Measurements from ENCODE around the gene TCIRG1.

Gene TCIRG1

GRCh38 chr11:68056317-68057285 lies 17.8 kb downstream of the TCIRG1 start:
- DNase-seq (ENCODE audit: low spot score), result no peak
- in situ Hi-C loops (cut with MboI; ENCODE audit: low pct_unique_long_range_greater_than_20kb, low sequenced_read_pairs, unreplicated experiment), result no loop called here
- TF ChIP-seq, protein P1, sequence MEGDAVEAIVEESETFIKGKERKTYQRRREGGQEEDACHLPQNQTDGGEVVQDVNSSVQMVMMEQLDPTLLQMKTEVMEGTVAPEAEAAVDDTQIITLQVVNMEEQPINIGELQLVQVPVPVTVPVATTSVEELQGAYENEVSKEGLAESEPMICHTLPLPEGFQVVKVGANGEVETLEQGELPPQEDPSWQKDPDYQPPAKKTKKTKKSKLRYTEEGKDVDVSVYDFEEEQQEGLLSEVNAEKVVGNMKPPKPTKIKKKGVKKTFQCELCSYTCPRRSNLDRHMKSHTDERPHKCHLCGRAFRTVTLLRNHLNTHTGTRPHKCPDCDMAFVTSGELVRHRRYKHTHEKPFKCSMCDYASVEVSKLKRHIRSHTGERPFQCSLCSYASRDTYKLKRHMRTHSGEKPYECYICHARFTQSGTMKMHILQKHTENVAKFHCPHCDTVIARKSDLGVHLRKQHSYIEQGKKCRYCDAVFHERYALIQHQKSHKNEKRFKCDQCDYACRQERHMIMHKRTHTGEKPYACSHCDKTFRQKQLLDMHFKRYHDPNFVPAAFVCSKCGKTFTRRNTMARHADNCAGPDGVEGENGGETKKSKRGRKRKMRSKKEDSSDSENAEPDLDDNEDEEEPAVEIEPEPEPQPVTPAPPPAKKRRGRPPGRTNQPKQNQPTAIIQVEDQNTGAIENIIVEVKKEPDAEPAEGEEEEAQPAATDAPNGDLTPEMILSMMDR (IDR thresholded peaks at IDR 0.05; ENCODE audit: extremely low read depth, insufficient read depth, missing control alignments), result no peak

GRCh38 chr11:68057807-68058206 lies 19.0 kb downstream of the TCIRG1 start:
- no peak for DNase-seq (ENCODE audit: low spot score)
- TF ChIP-seq, protein P1 (IDR thresholded peaks at IDR 0.05; ENCODE audit: extremely low read depth, insufficient read depth, missing control alignments), result no peak
- in situ Hi-C loops (cut with MboI; ENCODE audit: low pct_unique_long_range_greater_than_20kb, low sequenced_read_pairs, unreplicated experiment), result no loop called here

GRCh38 chr11:68061508-68061907 lies 22.7 kb downstream of the TCIRG1 start:
- in situ Hi-C loops (cut with MboI; ENCODE audit: low pct_unique_long_range_greater_than_20kb, low sequenced_read_pairs, unreplicated experiment), result no loop called here
- TF ChIP-seq, protein P1 (IDR thresholded peaks at IDR 0.05; ENCODE audit: extremely low read depth, insufficient read depth, missing control alignments), result no peak
- no peak for DNase-seq (ENCODE audit: low spot score)

DNA sequence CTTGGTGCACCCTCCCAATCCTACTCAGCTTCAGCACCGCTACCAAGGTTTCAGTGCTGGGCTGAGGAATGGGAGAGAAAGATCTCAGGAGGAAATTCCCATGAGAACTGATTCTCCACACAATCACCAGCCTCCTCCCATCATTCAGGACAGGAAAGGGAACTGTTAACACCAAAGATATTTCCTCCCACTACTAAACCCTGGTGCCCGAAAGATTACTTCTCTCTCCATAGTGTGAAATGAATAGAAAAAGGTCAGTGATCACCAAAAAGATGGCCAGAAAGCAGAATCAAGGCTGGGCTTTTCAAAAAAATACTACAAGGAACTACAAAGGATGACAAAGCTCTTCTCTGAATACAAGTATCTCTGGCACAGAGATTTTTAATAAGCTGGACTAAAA lies 26.1 kb downstream of the TCIRG1 start:
- DNase-seq (ENCODE audit: low spot score), result no peak
- in situ Hi-C loops (cut with MboI; ENCODE audit: low pct_unique_long_range_greater_than_20kb, low sequenced_read_pairs, unreplicated experiment), result no loop called here
- TF ChIP-seq, protein P1 (IDR thresholded peaks at IDR 0.05; ENCODE audit: extremely low read depth, insufficient read depth, missing control alignments), result no peak

GRCh38 chr11:68065841-68066240 lies 27.0 kb downstream of the TCIRG1 start:
- in situ Hi-C loops (cut with MboI; ENCODE audit: low pct_unique_long_range_greater_than_20kb, low sequenced_read_pairs, unreplicated experiment), result no loop called here
- TF ChIP-seq, protein P1 (IDR thresholded peaks at IDR 0.05; ENCODE audit: extremely low read depth, insufficient read depth, missing control alignments), result no peak

GRCh38 chr11:68066742-68067141 lies 27.9 kb downstream of the TCIRG1 start:
- in situ Hi-C loops (cut with MboI; ENCODE audit: low pct_unique_long_range_greater_than_20kb, low sequenced_read_pairs, unreplicated experiment), result no loop called here
- DNase-seq (ENCODE audit: low spot score), result no peak
- TF ChIP-seq, protein P1 (IDR thresholded peaks at IDR 0.05; ENCODE audit: extremely low read depth, insufficient read depth, missing control alignments), result no peak

More at GRCh38 chr11:68065841-68066240, 27.0 kb downstream of the TCIRG1 start:
- DNase-seq (ENCODE audit: low spot score), result no peak

Data from GM13977 (cell line).